ENCODE data around the gene PPP3CA. TPM values are rescaled to one million over a fixed set of nuclear protein-coding genes. Genes with fewer than 3 reads are reported as not detected.

The PPP3CA gene
- total and polyA plus RNA-seq, 2 of the 8 experiments (the other 6 are each of a cell fraction or from before 2014, with no cell fraction given): 7.9 to 35.0 TPM

DNA sequence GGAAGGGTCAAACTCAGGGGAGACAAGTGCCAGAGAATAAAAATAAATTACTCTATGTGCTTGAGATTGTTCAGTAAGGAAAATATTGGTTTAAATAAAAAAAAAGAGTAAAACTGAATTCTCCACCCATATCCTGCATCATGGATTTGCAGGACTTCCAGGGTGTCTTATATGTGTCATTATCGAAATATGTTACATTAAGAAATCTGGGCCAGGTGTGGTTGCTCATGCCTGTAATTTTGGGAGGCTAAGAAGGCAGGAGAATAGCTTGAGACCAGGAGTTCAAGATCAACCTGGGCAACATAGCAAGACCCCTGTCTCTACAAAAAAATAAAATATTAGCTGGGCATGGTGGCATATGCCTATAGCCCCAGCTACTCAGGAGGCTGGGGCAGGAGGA, 104.9 kb downstream of the PPP3CA start:
- CTCF ChIA-PET (ENCODE audit: partially characterized antibody): no interaction called here
- TF ChIP-seq SRF (IDR thresholded peaks at IDR 0.05; ENCODE audit: low read depth, low read length): no peak
- TF ChIP-seq, protein P1, sequence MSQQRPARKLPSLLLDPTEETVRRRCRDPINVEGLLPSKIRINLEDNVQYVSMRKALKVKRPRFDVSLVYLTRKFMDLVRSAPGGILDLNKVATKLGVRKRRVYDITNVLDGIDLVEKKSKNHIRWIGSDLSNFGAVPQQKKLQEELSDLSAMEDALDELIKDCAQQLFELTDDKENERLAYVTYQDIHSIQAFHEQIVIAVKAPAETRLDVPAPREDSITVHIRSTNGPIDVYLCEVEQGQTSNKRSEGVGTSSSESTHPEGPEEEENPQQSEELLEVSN (IDR thresholded peaks at IDR 0.05): no peak
- no peak for TF ChIP-seq TEAD4 (IDR thresholded peaks at IDR 0.05; ENCODE audit: low read depth, low read length)
- TF ChIP-seq, protein P2, sequence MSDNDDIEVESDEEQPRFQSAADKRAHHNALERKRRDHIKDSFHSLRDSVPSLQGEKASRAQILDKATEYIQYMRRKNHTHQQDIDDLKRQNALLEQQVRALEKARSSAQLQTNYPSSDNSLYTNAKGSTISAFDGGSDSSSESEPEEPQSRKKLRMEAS (IDR thresholded peaks at IDR 0.05): no peak
- TF ChIP-seq JUN (IDR thresholded peaks at IDR 0.05; ENCODE audit: low read depth, low read length): no peak
- TF ChIP-seq KDM4A (IDR thresholded peaks at IDR 0.05; ENCODE audit: low read depth, low read length, severe bottlenecking): no peak
- no peak for TF ChIP-seq BRCA1 (IDR thresholded peaks at IDR 0.05; ENCODE audit: low read depth, low read length)
- TF ChIP-seq, protein P3, sequence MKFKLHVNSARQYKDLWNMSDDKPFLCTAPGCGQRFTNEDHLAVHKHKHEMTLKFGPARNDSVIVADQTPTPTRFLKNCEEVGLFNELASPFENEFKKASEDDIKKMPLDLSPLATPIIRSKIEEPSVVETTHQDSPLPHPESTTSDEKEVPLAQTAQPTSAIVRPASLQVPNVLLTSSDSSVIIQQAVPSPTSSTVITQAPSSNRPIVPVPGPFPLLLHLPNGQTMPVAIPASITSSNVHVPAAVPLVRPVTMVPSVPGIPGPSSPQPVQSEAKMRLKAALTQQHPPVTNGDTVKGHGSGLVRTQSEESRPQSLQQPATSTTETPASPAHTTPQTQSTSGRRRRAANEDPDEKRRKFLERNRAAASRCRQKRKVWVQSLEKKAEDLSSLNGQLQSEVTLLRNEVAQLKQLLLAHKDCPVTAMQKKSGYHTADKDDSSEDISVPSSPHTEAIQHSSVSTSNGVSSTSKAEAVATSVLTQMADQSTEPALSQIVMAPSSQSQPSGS (IDR thresholded peaks at IDR 0.05; ENCODE audit: low read length): no peak
- no peak for TF ChIP-seq RNF2 (IDR thresholded peaks at IDR 0.05; ENCODE audit: borderline replicate concordance, low read depth, low read length, missing control alignments, poor library complexity, severe bottlenecking)
- TF ChIP-seq SIX5 (IDR thresholded peaks at IDR 0.05; ENCODE audit: low read depth, low read length): no peak
- no peak for TF ChIP-seq RFX5 (IDR thresholded peaks at IDR 0.05; ENCODE audit: borderline replicate concordance, low read depth, low read length)

More for the DNA sequence above, 104.9 kb downstream of the PPP3CA start:
- H3K4ac ChIP-seq (replicated peaks; ENCODE audit: insufficient read length, low read depth, low read length): no peak overlapping the region
- no peak overlapping the region for H4K8ac ChIP-seq (ENCODE audit: extremely low read depth, insufficient read depth, low read length)
- H2AFZ ChIP-seq (ENCODE audit: low read length): no peak overlapping the region
- no peak overlapping the region for H2BK12ac ChIP-seq (ENCODE audit: low read depth, low read length)
- H2BK5ac ChIP-seq (ENCODE audit: low read depth, low read length): no peak overlapping the region
- H3K79me1 ChIP-seq (ENCODE audit: low read depth, low read length): peaks cover 3% of the 10 kb centered on the region; the same call in 1 of the 2 replicates
- H3K56ac ChIP-seq (replicated peaks; ENCODE audit: insufficient read length, low read depth, low read length): no peak overlapping the region
- H3K23ac ChIP-seq (ENCODE audit: insufficient read length): no peak overlapping the region
- no peak overlapping the region for H2BK120ac ChIP-seq (replicated peaks; ENCODE audit: low read depth, low read length)
- H3K4me1 ChIP-seq (replicated peaks in 1 of 4; ENCODE audit: control insufficient read depth in 3 of 4, insufficient read depth in 4 of 4, low read length in 3 of 4): peaks cover 0 to 2% (median 0%) of the 10 kb centered on the region in 4 experiments; a peak in 1 of 7 replicates
- H3K18ac ChIP-seq (ENCODE audit: extremely low read depth, low read length): no peak overlapping the region
- H3K36me3 ChIP-seq (ENCODE audit: control insufficient read depth in 2 of 4, insufficient read depth in 4 of 4, low read length in 3 of 4): no peaks in the 10 kb centered on the region
- no peak overlapping the region for H2BK15ac ChIP-seq (ENCODE audit: low read length)
- DNase-seq (ENCODE audit: low read depth in 1 of 2, low spot score in 2 of 2): no peak
- no peak overlapping the region for H4K91ac ChIP-seq (replicated peaks; ENCODE audit: insufficient read length, low read length)
- no peaks in the 10 kb centered on the region for H3K9me3 ChIP-seq (ENCODE audit: insufficient read depth in 2 of 2, low read depth in 1 of 2, low read length in 1 of 2)
- H2AK5ac ChIP-seq (ENCODE audit: low read depth, low read length): no peak overlapping the region
- no peak overlapping the region for H3K14ac ChIP-seq (ENCODE audit: insufficient read length)
- no peaks in the 10 kb centered on the region for H3K23me2 ChIP-seq (ENCODE audit: low read depth, low read length)
- no peak overlapping the region for H3K9ac ChIP-seq (replicated peaks in 1 of 4; ENCODE audit: extremely low read depth in 1 of 4, low read depth in 3 of 4, low read length in 3 of 4)
- 97% methylated on average over 1 of the region's 1 CpG; no CpG with 5 or more reads in 1 of the 2 experiments for WGBS, 2 experiments (ENCODE audit: extremely low coverage in 1 of 2, insufficient coverage in 1 of 2, insufficient read length in 1 of 2, insufficient replicate concordance in 2 of 2, low coverage in 1 of 2, low lambda C conversion rate in 2 of 2, missing lambda C conversion rate in 1 of 2)
- no peak overlapping the region for H3K27ac ChIP-seq (ENCODE audit: low read depth, low read length)
- no peak overlapping the region for H2BK20ac ChIP-seq (ENCODE audit: low read length)
- H3K27me3 ChIP-seq (replicated peaks in 1 of 4; ENCODE audit: control insufficient read depth in 3 of 4, extremely low read depth in 1 of 4, insufficient read depth in 3 of 4, low read length in 3 of 4): no peaks in the 10 kb centered on the region
- H3K4me3 ChIP-seq (ENCODE audit: extremely low read depth in 1 of 4, insufficient read depth in 2 of 4, low read depth in 3 of 4, low read length in 4 of 4): no peak overlapping the region
- peaks cover 0 to 3% of the 10 kb centered on the region in 2 experiments for H4K20me1 ChIP-seq (replicated peaks in 1 of 2; ENCODE audit: control insufficient read depth in 1 of 2, insufficient read depth in 2 of 2, low read length in 2 of 2)
- H4K5ac ChIP-seq (ENCODE audit: insufficient read length, low read depth, low read length): no peak overlapping the region
- H3K4me2 ChIP-seq (ENCODE audit: insufficient read depth in 1 of 2, low read depth in 2 of 2, low read length in 2 of 2): no peak overlapping the region
- POLR2A ChIA-PET (ENCODE audit: partially characterized antibody): interaction anchor here (0.9 kb wide), 1 partner anchor 11 kb away, joined by 3 read pairs; no protein-coding TSS in a partner anchor
- peaks cover 0 to 58% of the 10 kb centered on the region in 2 experiments; a peak in 2 of 4 replicates for H3K79me2 ChIP-seq (ENCODE audit: control insufficient read depth in 1 of 2, insufficient read depth in 2 of 2, low read length in 2 of 2)
- no peak for FAIRE-seq

All from H1 (cell line).